ENCODE measurements around the gene ALPK1.
"Not testable (repeated sequence)": the region's sequence is repeated elsewhere in the genome, so short reads cannot be mapped to it uniquely, and the experiment has no call there.

ALPK1 gene

GRCh38 chr4:112296949-112297880 is at the start of gene ALPK1:
Gene ALPK1, plus strand, starts transcription at chr4:112297369.
- DNase-seq (ENCODE audit: insufficient read length, low spot score), result peak; percentile 17
- peak; percentile 97 for FAIRE-seq

GRCh38 chr4:112251019-112251643 is 46.0 kb upstream of the ALPK1 start:
- FAIRE-seq, result no peak

GRCh38 chr4:112252234-112252633 is 44.9 kb upstream of the ALPK1 start:
- DNase-seq (ENCODE audit: insufficient read length, low spot score) (no peak), FAIRE-seq (peak; percentile 73)

More at GRCh38 chr4:112251019-112251643, 46.0 kb upstream of the ALPK1 start:
- DNase-seq (ENCODE audit: insufficient read length, low spot score), result no peak

GRCh38 chr4:112253382-112254000 is 43.7 kb upstream of the ALPK1 start:
- DNase-seq (ENCODE audit: insufficient read length, low spot score) (no peak), FAIRE-seq (peak; percentile 83)

- DNase-seq (ENCODE audit: insufficient read length, low spot score), result no peak
- FAIRE-seq, result no peak
These were observed 40.1 kb upstream of the ALPK1 start for GRCh38 chr4:112257098-112257497.

GRCh38 chr4:112266823-112267222 is 30.3 kb upstream of the ALPK1 start:
- FAIRE-seq, result peak; percentile 89
- no peak for DNase-seq (ENCODE audit: insufficient read length, low spot score)

- DNase-seq (ENCODE audit: insufficient read length, low spot score) (no peak), FAIRE-seq (no peak)
These were observed 27.1 kb upstream of the ALPK1 start for GRCh38 chr4:112270051-112270450.

GRCh38 chr4:112270640-112271421 is 26.3 kb upstream of the ALPK1 start:
- no peak for DNase-seq (ENCODE audit: insufficient read length, low spot score)
- peak; percentile 56 for FAIRE-seq

GRCh38 chr4:112272292-112272691 is 24.9 kb upstream of the ALPK1 start:
- DNase-seq (ENCODE audit: insufficient read length, low spot score), result no peak
- FAIRE-seq, result no peak

- no peak for DNase-seq (ENCODE audit: insufficient read length, low spot score)
- FAIRE-seq, result no peak
These were observed 22.2 kb upstream of the ALPK1 start for GRCh38 chr4:112274959-112275358.

GRCh38 chr4:112276113-112276512 is 21.1 kb upstream of the ALPK1 start:
- FAIRE-seq (no peak), DNase-seq (ENCODE audit: insufficient read length, low spot score) (no peak)

GRCh38 chr4:112277220-112277619 is 19.9 kb upstream of the ALPK1 start:
- DNase-seq (ENCODE audit: insufficient read length, low spot score), result no peak
- FAIRE-seq, result no peak

- FAIRE-seq, result peak; percentile 44
- no peak for DNase-seq (ENCODE audit: insufficient read length, low spot score)
These were observed 19.3 kb upstream of the ALPK1 start for GRCh38 chr4:112277705-112278448.

- FAIRE-seq, result peak; percentile 88
- DNase-seq (ENCODE audit: insufficient read length, low spot score), result no peak
These were observed 17.9 kb upstream of the ALPK1 start for GRCh38 chr4:112279025-112279881.

GRCh38 chr4:112279882-112280315 is 17.3 kb upstream of the ALPK1 start:
- FAIRE-seq, result peak; percentile 8
- no peak for DNase-seq (ENCODE audit: insufficient read length, low spot score)

- FAIRE-seq, result no peak
- DNase-seq (ENCODE audit: insufficient read length, low spot score), result no peak
These were observed 16.6 kb upstream of the ALPK1 start for GRCh38 chr4:112280386-112281056.

- not testable (repeated sequence) for DNase-seq (ENCODE audit: insufficient read length, low spot score); FAIRE-seq
These were observed 15.2 kb upstream of the ALPK1 start for GRCh38 chr4:112281895-112282398.

Measured in GM19239 (cell line).